Spinal cord (tissue), 10 donors: Measurements from ENCODE around the gene NXPH4. TPM values are rescaled to one million over a fixed set of nuclear protein-coding genes. Genes with fewer than 3 reads are reported as not detected.
A peak's percentile ranks its signal among the peaks of the same experiment; 100 is the strongest.

Experiments
- DNase-seq, 6 donors: peaks; one replicate each; pipeline versions ENCODE4 v3.0.0 to v3.0.0-alpha.2; 2013 to 2015; ENCODE audit warnings: low spot score in 6 of 6, low read depth in 4 of 6
- H3K27ac ChIP-seq: one replicate; pipeline ENCODE4 v1.5.1; 2013; ENCODE audit warnings: low read depth, low read length, control low read depth
- H3K27me3 ChIP-seq: one replicate; pipeline ENCODE4 v1.6.1; 2013; ENCODE audit warnings: low read length; ENCODE audit not compliant: control insufficient read depth, insufficient read depth
- H3K36me3 ChIP-seq: one replicate; pipeline ENCODE4 v1.6.1; 2013; ENCODE audit warnings: low read length; ENCODE audit not compliant: control insufficient read depth, insufficient read depth
- H3K4me1 ChIP-seq: one replicate; pipeline ENCODE4 v1.6.1; 2013; ENCODE audit warnings: low read length; ENCODE audit not compliant: control insufficient read depth, insufficient read depth
- H3K4me3 ChIP-seq: one replicate; pipeline ENCODE4 v1.5.1; 2013; ENCODE audit warnings: low read depth, low read length, control low read depth
- H3K9me3 ChIP-seq: one replicate; pipeline ENCODE4 v1.6.1; 2013; ENCODE audit warnings: low read length; ENCODE audit not compliant: control insufficient read depth, insufficient read depth
- WGBS: methylation state at CpG from one replicate; pipeline ENCODE4 v1.1.5; 2013; ENCODE audit warnings: missing lambda C conversion rate; ENCODE audit not compliant: insufficient coverage; 5-methylcytosine and 5-hydroxymethylcytosine counted together
- long read RNA-seq, 4 donors: transcript quantifications; one replicate each; lab custom pipeline, GENCODE V29; 2026
- polyA plus RNA-seq, 2 donors: library from polyadenylated mRNA; unstranded; fragments of 120-200 nt; gene quantifications; one replicate each; pipeline ENCODE4 v1.2.1, GENCODE V29; 2013; ENCODE audit not compliant: insufficient read length in 2 of 2
- total RNA-seq, 2 donors: library from RNA; depleted of rRNA in 1 of 2; stranded (reverse); fragments of 120-200 nt in 1 of 2; fragments of >200 nt in 1 of 2; gene quantifications; one replicate each; pipeline versions ENCODE4 v1.2.3 to v1.2.4, GENCODE V29; 2013 to 2014
- donor health status: healthy.

Gene NXPH4
- total RNA-seq (10 to 100 TPM in 1 of 2 donors, 1 to 10 TPM in 1; 7.8 to 12.0 TPM), polyA plus RNA-seq (10 to 100 TPM; 28.0 to 31.9 TPM)
- long read RNA-seq, donor 1, transcript NXPH4-201 (2 exons, 1,804 nt): major isoform, 7 of 8 reads
- long read RNA-seq, donor 1, partial matches to known transcripts: 0 of 8 reads
- long read RNA-seq, donor 1, other reads (novel, unspliced or antisense): 0 of 8 reads
- long read RNA-seq, donor 2, partial matches to known transcripts: 0 of 1 reads
- long read RNA-seq, donor 2, other reads (novel, unspliced or antisense): 0 of 1 reads
- long read RNA-seq, donor 3, transcript NXPH4-201 (2 exons, 1,804 nt): major isoform, 6 of 6 reads
- long read RNA-seq, donor 3, partial matches to known transcripts: 0 of 6 reads
- long read RNA-seq, donor 3, other reads (novel, unspliced or antisense): 0 of 6 reads
- long read RNA-seq, donor 4: 0 reads

DNA sequence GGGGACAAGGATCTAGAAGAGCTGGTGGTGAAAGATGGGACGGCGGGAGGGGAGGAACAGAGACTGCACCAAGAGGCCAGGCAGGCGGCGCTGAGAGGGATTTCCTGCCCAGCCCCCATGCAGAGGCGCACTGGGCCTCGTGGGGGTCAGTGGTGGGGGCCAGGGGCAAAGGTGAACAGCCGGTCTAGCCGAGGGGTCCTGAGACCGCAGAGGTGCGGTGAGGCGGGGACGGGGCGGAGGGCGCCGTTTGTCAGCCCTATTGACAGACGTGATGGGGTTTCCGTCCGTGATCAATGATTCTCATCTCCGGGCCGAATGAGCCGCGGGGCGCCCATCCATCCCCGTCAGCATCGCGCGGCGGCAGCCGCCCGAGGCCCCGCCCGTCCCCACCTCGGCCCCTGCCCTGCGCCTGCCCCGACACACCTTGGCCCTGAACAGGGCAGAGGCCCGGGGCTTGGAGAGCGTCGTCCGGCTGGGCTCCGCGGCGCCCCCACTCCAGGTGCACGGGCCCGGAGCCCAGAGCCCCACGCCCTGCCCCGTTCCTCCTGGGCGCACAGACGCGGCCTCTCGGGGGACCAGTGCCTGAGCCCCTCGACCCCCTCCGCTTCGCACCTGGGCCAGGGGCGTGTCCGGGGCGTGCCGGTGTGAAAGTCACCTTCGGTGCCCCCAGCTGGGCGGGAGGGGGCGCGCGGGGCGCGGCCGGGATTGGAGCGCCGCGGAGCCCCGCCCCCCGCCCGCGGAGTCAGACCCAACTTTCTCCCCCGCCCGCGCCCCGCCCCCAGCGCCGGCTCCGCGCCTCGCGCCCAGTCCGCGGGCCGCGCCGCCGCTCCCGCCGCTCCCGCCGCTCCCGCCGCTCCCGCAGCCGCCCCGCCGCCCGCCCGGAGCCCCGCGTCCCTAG lies at the start of gene NXPH4:
NXPH4 (plus strand) TSS at position 781 of the 898 bp plus-strand sequence. CDS start 176 bp downstream, outside the sequence.
- under 1% methylated on average over 98 of the region's 102 CpGs for WGBS
- Histone ChIP-seq H3K9me3 (no peaks in the 10 kb centered on the region), H3K27me3 (peaks cover 73% of the 10 kb centered on the region), H3K4me3 (peak within 1 kb of the TSS; percentile 35), H3K27ac (no peak within 1 kb of the TSS), H3K36me3 (peaks cover 24% of the 10 kb centered on the region), H3K4me1 (peaks cover 80% of the 10 kb centered on the region)
- DNase-seq: peak in 2 of 6 donors; percentile 66 to 80

DNA sequence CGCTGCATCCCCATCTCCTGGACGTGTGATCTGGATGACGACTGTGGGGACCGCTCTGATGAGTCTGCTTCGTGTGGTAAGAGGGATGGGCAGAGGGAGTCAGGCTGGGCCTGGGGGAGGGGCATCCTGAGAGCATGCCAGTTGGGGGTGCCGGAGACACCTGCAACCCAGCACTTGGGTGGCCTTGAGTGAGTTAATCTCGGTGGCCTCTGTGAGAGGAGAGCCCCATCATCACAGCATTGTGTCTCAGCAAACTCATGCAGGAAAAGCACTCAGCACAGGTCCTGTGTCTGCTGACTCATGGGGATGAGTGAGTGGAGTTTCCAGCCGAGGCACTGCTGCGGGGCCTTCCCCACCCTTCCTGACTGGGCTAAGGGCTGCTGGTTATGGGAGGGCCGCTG lies 49.6 kb upstream of the NXPH4 start:
- 64% methylated on average over 7 of the region's 10 CpGs for WGBS
- no peaks in the 10 kb centered on the region for H3K27me3 ChIP-seq
- no peak overlapping the region for H3K27ac ChIP-seq
- peaks cover 95% of the 10 kb centered on the region for H3K36me3 ChIP-seq
- no peak for DNase-seq
- no peak overlapping the region for H3K4me3 ChIP-seq
- H3K9me3 ChIP-seq: no peaks in the 10 kb centered on the region
- H3K4me1 ChIP-seq: peaks cover 4% of the 10 kb centered on the region

GRCh38 chr12:57168058-57168457 lies 48.5 kb upstream of the NXPH4 start:
- Histone ChIP-seq H3K4me1 (peaks cover 4% of the 10 kb centered on the region), H3K27me3 (no peaks in the 10 kb centered on the region), H3K9me3 (no peaks in the 10 kb centered on the region), H3K27ac (no peak overlapping the region), H3K4me3 (no peak overlapping the region), H3K36me3 (peaks cover 93% of the 10 kb centered on the region)
- 62% methylated on average over 8 of the region's 10 CpGs for WGBS
- DNase-seq: peak in 1 of 6 donors; percentile 7

DNA sequence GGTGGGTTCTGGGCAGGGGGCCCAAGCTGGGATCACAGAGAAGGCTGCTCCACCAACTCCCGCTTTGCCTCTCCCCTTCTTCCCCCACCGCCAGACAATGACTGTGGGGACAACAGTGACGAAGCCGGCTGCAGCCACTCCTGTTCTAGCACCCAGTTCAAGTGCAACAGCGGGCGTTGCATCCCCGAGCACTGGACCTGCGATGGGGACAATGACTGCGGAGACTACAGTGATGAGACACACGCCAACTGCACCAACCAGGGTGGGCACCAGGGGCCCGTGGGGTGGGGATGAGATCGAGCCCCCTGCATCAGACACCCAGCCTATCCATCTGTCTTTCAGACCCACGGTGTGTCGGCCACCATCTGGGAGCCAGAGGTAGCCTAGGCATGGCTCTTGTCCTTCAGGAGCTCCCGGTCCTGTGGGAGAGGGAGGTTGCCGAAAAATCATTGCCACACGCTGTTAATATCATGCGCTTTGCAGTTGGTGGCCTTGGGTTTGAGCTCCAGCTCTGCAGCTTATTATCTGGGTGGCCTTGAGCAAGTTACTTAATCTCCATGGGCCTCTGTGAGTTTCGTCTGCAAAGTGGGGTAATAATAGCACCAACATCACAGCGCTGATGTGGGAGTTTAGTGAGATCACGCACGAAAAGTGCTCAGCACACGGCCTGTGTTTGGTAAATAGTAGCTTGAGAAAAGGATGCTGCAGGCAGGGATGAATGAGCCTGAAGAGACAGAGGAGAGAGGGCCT lies 47.4 kb upstream of the NXPH4 start:
- H3K9me3 ChIP-seq: no peaks in the 10 kb centered on the region
- no peaks in the 10 kb centered on the region for H3K27me3 ChIP-seq
- DNase-seq: no peak
- H3K4me1 ChIP-seq: peaks cover 4% of the 10 kb centered on the region
- H3K27ac ChIP-seq: no peak overlapping the region
- H3K36me3 ChIP-seq: peaks cover 96% of the 10 kb centered on the region
- H3K4me3 ChIP-seq: no peak overlapping the region
- WGBS: 88% methylated on average over 20 of the region's 23 CpGs

DNA sequence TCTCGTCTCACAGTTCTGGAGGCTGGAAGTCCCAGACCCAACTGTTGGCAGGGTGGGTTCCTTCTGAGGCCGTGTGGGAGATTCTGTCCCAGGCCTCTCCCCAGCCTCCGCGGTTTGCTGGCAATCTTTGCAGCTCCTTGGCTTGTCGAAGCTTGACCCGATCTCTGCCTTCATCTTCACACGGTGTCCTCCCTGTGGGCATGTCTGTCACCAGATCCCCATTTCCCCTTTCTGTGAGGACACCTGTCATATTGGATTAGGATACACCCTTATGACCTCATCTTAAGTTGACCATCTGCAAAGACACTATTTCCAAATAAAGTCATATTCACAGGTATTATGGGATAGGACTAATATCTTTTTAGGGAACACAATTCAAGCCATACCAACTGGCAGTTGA lies 46.6 kb upstream of the NXPH4 start:
- DNase-seq: no peak
- no peak overlapping the region for H3K4me3 ChIP-seq
- peaks cover 97% of the 10 kb centered on the region for H3K36me3 ChIP-seq
- H3K27ac ChIP-seq: no peak overlapping the region
- peaks cover 5% of the 10 kb centered on the region for H3K4me1 ChIP-seq
- H3K9me3 ChIP-seq: no peaks in the 10 kb centered on the region
- H3K27me3 ChIP-seq: no peaks in the 10 kb centered on the region
- 86% methylated on average over 6 of the region's 7 CpGs for WGBS

GRCh38 chr12:57170408-57170807 lies 46.2 kb upstream of the NXPH4 start:
- H3K4me1 ChIP-seq: peaks cover 9% of the 10 kb centered on the region
- no peaks in the 10 kb centered on the region for H3K9me3 ChIP-seq
- H3K36me3 ChIP-seq: peaks cover 97% of the 10 kb centered on the region
- WGBS: 40% methylated on average over 1 of the region's 1 CpG
- no peak overlapping the region for H3K4me3 ChIP-seq
- no peak for DNase-seq
- no peak overlapping the region for H3K27ac ChIP-seq
- H3K27me3 ChIP-seq: no peaks in the 10 kb centered on the region

DNA sequence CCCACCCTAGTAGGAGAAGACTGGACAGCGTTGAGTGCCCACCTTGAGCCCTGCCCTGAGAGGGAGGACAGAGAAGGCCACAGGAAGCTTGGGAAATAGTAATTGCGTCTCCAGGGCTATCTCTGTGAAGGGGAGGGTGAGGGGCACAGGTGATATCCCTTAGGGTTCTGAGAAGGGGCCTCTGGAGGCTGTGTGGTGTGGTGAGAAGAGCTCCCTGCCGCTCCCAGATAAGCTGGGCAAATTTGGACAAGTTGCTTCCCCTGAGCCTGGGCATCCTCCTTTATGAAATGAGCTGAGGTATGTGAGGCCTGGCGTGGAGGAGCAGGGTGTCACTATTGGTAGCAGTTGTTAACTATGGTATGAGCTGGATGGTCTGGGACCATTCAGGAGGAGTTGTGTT lies 45.7 kb upstream of the NXPH4 start:
- Histone ChIP-seq H3K4me1 (peaks cover 14% of the 10 kb centered on the region), H3K27ac (no peak overlapping the region), H3K36me3 (peaks cover 98% of the 10 kb centered on the region), H3K9me3 (no peaks in the 10 kb centered on the region), H3K4me3 (no peak overlapping the region), H3K27me3 (no peaks in the 10 kb centered on the region)
- WGBS: 95% methylated on average over 4 of the region's 4 CpGs
- no peak for DNase-seq

DNA sequence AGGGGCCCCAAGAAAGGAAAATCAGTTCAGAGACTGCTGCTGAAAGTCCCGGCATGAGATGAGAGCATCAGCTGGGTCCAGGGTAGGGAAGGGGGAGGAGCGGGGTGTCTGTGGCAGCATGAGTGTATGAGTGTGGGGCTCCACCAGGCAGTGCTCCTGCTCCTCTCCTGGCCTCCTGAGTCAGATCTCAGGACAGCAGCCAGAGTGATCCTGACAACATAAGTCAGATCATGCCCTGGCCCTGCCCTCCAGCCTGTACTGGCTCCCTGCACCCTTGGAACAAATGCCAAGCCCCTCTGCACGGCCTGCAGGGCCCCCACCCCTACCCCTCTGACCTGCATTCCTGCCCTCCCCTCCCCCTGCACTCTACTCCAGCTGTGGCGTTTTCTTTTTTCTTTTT lies 44.9 kb upstream of the NXPH4 start:
- no peak overlapping the region for H3K27ac ChIP-seq
- H3K27me3 ChIP-seq: no peaks in the 10 kb centered on the region
- WGBS: 65% methylated on average over 3 of the region's 4 CpGs

GRCh38 chr12:57173089-57173488 lies 43.5 kb upstream of the NXPH4 start:
- peaks cover 14% of the 10 kb centered on the region for H3K4me1 ChIP-seq
- H3K27me3 ChIP-seq: no peaks in the 10 kb centered on the region
- H3K9me3 ChIP-seq: no peaks in the 10 kb centered on the region
- DNase-seq: no peak
- H3K27ac ChIP-seq: no peak overlapping the region
- H3K36me3 ChIP-seq: peaks cover 98% of the 10 kb centered on the region
- 69% methylated on average over 11 of the region's 11 CpGs for WGBS
- H3K4me3 ChIP-seq: no peak overlapping the region

More for the DNA sequence above, 44.9 kb upstream of the NXPH4 start:
- peak in 1 of 6 donors; percentile 27 for DNase-seq
- H3K4me1 ChIP-seq: peaks cover 14% of the 10 kb centered on the region
- no peaks in the 10 kb centered on the region for H3K9me3 ChIP-seq
- H3K36me3 ChIP-seq: peaks cover 98% of the 10 kb centered on the region
- H3K4me3 ChIP-seq: no peak overlapping the region
